ENCODE data around the gene MAPK8.

The MAPK8 gene

GRCh38 chr10:48299692-48300091, 6.8 kb upstream of the MAPK8 start:
- POLR2A ChIA-PET, result no interaction called here
- DNase-seq (ENCODE audit: extremely low spot score), result no peak
- CTCF ChIA-PET, result interaction anchor here (7.0 kb wide), 1 partner anchor 11 kb away, joined by 85 read pairs; no protein-coding TSS in a partner anchor
- TF ChIP-seq, protein P1, sequence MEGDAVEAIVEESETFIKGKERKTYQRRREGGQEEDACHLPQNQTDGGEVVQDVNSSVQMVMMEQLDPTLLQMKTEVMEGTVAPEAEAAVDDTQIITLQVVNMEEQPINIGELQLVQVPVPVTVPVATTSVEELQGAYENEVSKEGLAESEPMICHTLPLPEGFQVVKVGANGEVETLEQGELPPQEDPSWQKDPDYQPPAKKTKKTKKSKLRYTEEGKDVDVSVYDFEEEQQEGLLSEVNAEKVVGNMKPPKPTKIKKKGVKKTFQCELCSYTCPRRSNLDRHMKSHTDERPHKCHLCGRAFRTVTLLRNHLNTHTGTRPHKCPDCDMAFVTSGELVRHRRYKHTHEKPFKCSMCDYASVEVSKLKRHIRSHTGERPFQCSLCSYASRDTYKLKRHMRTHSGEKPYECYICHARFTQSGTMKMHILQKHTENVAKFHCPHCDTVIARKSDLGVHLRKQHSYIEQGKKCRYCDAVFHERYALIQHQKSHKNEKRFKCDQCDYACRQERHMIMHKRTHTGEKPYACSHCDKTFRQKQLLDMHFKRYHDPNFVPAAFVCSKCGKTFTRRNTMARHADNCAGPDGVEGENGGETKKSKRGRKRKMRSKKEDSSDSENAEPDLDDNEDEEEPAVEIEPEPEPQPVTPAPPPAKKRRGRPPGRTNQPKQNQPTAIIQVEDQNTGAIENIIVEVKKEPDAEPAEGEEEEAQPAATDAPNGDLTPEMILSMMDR (IDR thresholded peaks at IDR 0.05; ENCODE audit: control extremely low read depth, extremely low read depth, low read depth, missing control alignments), result no peak

DNA sequence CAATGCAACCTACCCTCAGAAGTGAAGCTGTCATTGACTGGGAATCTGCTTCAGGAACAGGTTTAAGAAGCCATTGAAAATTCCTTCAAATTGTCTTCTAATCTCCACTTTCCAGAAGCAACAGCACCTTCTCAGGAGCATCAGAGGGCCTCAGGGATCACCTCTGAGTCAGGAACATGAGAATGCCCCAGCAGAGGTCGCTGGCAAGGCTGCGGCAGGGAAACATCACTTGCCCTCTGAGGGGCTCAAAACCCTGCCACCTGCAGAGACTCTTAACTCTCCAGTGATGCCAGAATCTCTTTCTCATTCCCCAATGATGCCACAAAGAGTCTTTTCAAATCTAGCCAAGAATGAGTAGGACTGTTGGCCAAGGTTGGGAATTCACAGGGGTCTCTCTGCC, 5.9 kb upstream of the MAPK8 start:
- TF ChIP-seq, protein P1 (IDR thresholded peaks at IDR 0.05; ENCODE audit: control extremely low read depth, extremely low read depth, low read depth, missing control alignments), result no peak
- CTCF ChIA-PET, result interaction anchor here (1.2 to 7.0 kb wide), 4 partner anchors 9 to 17 kb away, joined by 3 to 85 read pairs (median 6); no protein-coding TSS in a partner anchor
- POLR2A ChIA-PET, result no interaction called here
- DNase-seq (ENCODE audit: extremely low spot score), result no peak

GRCh38 chr10:48302515-48303476, 3.7 kb upstream of the MAPK8 start:
- ChIA-PET POLR2A (no interaction called here), CTCF (interaction anchor here (1.3 to 7.0 kb wide), 3 partner anchors 9 to 61 kb away, joined by 3 to 85 read pairs (median 12); no protein-coding TSS in a partner anchor)
- TF ChIP-seq, protein P1 (IDR thresholded peaks at IDR 0.05; ENCODE audit: control extremely low read depth, extremely low read depth, low read depth, missing control alignments), result no peak
- peak; percentile 29 for DNase-seq (ENCODE audit: extremely low spot score)

DNA sequence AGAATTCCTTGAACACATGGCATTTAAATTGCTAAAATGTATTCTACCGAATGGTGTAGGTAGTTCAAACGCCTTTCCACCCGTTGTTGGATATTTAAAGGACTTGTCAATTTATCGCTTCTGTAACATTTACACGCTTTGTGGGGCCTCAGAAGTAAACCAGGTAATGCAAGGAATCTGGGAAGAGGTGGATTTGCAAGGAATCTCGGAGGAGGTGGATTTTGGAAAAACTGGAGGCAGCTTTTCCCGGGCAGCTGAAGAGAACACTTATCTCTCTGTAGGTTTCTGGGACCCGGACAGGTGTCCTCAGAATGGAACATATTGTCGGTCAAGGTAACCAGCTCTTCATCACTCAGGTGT, 592 bp upstream of the MAPK8 start:
- DNase-seq (ENCODE audit: extremely low spot score), result no peak
- ChIA-PET POLR2A (no interaction called here), CTCF (interaction anchor here (0.9 to 1.2 kb wide), 3 partner anchors 15 to 350 kb away, joined by 3 to 4 read pairs (median 3); no protein-coding TSS in a partner anchor)
- TF ChIP-seq, protein P1 (IDR thresholded peaks at IDR 0.05; ENCODE audit: control extremely low read depth, extremely low read depth, low read depth, missing control alignments), result no peak

DNA sequence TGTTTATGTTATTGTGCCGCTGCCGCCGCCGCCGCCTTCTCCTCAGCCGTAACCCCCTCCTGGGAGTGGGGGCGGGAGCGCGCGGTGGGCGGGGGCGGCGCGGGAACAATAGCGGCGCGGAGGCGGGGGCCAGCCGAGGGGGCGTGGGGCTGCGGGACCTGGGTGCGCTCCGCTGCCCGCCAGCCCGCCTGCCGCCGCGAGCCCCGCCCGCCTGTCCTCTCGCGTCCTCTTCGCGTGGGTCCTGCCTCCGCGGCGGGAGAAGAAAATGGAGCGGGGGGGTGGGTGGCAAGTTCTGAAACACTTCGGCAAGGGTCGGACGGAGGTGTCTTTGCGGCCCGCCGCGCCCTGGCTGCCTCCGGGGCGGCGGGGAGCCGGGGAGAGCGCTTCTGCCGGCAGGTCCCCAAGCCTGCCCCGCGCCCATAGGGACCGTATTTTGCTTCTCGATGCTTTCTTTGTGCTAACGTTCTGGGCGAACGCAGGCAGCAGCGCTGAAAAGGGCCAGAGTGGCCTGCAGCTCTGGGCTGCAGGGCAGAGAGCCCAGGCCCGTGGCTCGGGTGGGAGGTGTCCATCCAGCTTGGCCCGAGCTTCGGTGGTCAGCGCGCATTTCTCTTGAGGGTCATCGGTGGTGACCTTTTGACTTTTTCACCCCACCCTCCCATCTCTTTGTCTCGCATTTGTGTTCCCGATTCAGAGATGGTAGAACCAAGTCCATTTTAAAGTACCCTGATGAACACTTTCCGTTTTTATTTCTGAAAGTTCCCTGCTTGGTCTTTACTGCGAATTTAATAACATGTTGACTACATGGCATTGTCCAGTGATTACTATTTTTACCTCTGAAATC, 613 bp downstream of the MAPK8 start:
- CTCF ChIA-PET, result interaction anchor here (1.6 kb wide), 1 partner anchor 17 kb away, joined by 4 read pairs; no protein-coding TSS in a partner anchor
- TF ChIP-seq, protein P1 (IDR thresholded peaks at IDR 0.05; ENCODE audit: control extremely low read depth, extremely low read depth, low read depth, missing control alignments), result no peak
- peak; percentile 55 for DNase-seq (ENCODE audit: extremely low spot score)
- POLR2A ChIA-PET, result no interaction called here

GRCh38 chr10:48307711-48308018, 1.2 kb downstream of the MAPK8 start:
- no peak for DNase-seq (ENCODE audit: extremely low spot score)
- ChIA-PET POLR2A (no interaction called here), CTCF (interaction anchor here (1.6 kb wide), 1 partner anchor 18 kb away, joined by 4 read pairs; no protein-coding TSS in a partner anchor)
- TF ChIP-seq, protein P1 (IDR thresholded peaks at IDR 0.05; ENCODE audit: control extremely low read depth, extremely low read depth, low read depth, missing control alignments), result no peak
